Erythroblast (primary cell): ENCODE results near the gene JAG1.

Experiments
- DNase-seq, 2 experiments: peaks; one replicate each; lab custom pipeline; 2025; lab: John Stamatoyannopoulos, UW
- GATA1 ChIP-seq: IDR thresholded peaks from 2 replicates; pipeline ENCODE4 v1.6.1; 2011; ENCODE audit warnings: low read depth, mild to moderate bottlenecking, control low read depth, low read length, moderate library complexity
- POLR2A ChIP-seq: IDR thresholded peaks from 2 replicates; pipeline ENCODE4 v1.6.1; 2011; ENCODE audit warnings: mild to moderate bottlenecking, low read length

The JAG1 gene

DNA sequence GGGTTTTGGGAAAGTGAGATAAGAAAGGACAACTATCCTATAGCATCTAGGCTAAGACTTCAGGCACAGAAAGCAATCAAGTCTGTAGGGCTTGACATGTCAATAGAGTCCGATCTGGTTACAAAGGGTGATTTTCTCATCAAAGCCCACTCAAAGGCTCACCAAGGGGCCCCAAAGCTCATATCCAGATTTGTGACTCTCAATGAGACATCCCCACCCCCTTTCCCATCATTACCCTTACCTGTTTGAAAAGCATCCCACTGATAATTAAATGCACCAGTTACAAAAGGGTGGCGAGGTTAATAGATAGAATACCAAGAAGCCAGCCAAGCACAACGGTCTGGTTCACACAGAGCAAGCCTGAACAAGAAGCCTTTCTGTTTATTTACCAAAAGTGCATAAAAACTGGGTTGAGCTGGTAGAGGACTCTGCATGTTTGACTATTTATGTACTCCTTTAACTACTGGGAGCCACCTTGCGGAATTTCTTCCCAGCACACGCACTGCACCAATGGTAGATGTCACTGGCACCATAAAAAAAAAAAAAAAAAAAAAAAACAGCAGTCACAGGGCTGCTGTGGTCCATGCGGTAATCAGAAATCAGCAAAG lies 6.1 kb downstream of the JAG1 start:
- DNase-seq, result no peak
- TF ChIP-seq GATA1 (no peak), POLR2A (no peak)

DNA sequence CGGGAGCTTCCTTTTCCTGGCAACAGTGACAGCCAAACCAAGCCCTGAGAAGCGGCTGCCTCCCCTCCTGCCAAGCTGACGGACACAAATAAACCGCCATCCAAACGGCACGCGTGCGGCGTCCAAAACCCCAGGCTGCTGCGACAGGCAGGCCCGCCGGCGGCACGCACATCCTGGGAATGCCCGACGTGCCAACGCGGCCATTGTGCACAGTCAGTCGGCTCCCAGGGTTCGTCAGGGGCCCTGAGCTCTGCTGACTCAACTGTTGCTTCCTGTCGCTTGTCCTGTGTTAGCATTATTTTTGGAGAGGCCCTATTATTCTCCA lies 6.8 kb downstream of the JAG1 start:
- no peak for DNase-seq
- TF ChIP-seq GATA1 (no peak), POLR2A (no peak)

- no peak for TF ChIP-seq GATA1
- no peak for TF ChIP-seq POLR2A
- no peak for DNase-seq
These were observed 7.3 kb downstream of the JAG1 start for GRCh38 chr20:10666221-10667076.

DNA sequence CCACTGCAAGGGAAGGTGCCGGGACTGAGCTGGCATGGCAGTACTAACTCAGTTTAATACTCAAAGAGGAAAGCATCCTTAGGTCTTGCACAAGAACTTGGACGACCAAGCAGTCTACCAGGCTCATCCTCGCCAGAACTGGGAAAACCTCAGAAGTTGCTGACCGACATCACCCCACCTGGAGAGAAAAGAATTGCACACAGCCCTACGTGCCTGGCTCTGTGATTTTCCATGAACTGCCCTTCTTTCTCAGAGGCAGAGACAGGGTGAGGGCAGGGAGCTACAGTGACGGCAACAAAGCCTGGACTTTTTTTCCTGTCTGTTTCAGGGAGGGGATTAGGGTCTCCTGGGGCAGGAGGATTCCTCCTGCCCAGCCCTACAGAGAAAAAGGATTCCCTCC lies 8.0 kb downstream of the JAG1 start:
- no peak for DNase-seq
- TF ChIP-seq POLR2A, result no peak
- TF ChIP-seq GATA1, result no peak

DNA sequence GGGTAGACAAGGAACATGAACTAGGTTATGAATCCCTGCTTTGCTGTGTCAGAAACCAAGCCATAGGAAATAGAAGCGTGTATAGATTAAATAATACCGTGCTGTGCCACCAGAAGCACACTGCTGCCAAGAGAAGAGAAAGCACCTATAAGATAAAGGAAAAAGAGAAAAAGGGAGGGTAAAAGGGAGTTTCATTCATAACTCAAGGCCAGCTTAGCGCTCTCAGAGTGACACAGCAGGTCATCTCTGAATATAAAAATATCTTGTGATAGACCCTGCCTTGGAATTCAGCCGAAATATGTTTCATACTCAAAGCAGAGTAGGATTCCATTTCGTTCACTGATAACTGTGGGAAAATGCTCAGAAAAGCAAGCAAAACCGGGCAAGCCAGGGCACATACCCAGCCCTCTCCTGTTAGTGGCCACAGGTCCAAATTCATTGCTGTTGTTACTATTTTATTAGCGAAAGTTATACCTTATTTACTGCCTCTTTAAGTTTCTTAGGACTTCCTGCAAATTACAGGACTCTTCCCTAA lies 8.7 kb downstream of the JAG1 start:
- no peak for TF ChIP-seq POLR2A
- no peak for DNase-seq

GRCh38 chr20:10663756-10664155 lies 10.0 kb downstream of the JAG1 start:
- TF ChIP-seq GATA1 (no peak), POLR2A (no peak)
- DNase-seq, result no peak

DNA sequence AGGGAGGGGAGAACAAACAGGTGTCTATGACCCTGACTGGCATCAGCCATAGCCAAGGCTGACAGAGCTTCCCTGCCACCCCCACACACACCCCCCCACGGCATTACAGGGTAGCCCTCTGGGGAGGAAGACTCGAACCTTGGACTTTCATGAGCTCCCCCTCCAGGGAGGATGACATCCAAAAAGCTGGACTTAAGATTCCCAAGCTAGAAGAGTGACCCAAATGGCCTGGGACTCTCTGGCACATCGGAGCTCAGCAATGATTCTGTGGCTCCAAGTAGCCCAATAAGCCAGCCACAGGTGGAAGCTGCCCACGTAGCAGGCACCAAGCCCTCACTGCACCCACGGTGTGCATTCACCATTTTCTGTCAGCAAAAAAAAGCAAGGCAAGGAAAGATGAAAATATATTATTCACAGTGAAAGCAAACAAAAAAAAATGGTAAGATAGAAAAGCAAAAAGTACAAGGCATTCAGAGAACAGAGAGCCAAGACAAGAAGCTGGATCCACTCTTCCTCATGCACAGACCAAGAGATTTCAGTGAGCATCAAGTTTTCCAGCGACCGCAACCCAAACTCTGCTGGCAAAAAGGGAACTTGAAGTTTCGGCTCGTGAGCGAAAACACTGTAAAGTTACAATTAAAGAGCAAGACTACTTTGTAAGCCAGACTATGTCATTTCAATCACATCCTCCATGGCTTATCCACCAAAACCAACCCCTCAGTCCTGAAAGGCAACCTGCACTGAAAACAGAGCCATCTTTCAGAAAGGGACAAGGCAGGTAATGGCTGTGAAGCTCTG lies 10.9 kb downstream of the JAG1 start:
- no peak for DNase-seq
- no peak for TF ChIP-seq POLR2A
- no peak for TF ChIP-seq GATA1

DNA sequence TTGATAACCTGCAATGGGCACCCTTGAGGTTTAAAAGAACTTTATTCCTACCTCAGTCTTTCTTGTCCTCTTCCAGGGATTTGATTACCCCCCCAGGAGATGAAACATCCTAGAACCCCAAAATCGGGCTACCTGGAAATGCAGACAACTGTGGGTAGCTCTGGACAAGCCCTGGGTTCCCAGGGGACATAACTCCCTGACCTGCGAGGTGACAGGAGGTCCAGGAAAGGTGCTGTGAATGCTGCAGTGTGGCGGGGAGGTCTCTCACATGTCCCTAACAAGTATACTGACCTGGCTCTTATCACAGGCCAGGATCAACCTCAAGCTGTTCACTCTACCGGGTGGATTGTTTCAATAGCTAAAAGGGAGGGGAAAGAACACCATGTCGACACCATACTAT lies 11.6 kb downstream of the JAG1 start:
- TF ChIP-seq GATA1, result no peak
- no peak for TF ChIP-seq POLR2A
- no peak for DNase-seq

GRCh38 chr20:10661261-10661660 lies 12.5 kb downstream of the JAG1 start:
- TF ChIP-seq GATA1, result no peak
- TF ChIP-seq POLR2A, result no peak
- DNase-seq, result no peak

- TF ChIP-seq GATA1, result no peak
- DNase-seq, result no peak
These were observed 13.1 kb downstream of the JAG1 start for GRCh38 chr20:10660661-10661060.

DNA sequence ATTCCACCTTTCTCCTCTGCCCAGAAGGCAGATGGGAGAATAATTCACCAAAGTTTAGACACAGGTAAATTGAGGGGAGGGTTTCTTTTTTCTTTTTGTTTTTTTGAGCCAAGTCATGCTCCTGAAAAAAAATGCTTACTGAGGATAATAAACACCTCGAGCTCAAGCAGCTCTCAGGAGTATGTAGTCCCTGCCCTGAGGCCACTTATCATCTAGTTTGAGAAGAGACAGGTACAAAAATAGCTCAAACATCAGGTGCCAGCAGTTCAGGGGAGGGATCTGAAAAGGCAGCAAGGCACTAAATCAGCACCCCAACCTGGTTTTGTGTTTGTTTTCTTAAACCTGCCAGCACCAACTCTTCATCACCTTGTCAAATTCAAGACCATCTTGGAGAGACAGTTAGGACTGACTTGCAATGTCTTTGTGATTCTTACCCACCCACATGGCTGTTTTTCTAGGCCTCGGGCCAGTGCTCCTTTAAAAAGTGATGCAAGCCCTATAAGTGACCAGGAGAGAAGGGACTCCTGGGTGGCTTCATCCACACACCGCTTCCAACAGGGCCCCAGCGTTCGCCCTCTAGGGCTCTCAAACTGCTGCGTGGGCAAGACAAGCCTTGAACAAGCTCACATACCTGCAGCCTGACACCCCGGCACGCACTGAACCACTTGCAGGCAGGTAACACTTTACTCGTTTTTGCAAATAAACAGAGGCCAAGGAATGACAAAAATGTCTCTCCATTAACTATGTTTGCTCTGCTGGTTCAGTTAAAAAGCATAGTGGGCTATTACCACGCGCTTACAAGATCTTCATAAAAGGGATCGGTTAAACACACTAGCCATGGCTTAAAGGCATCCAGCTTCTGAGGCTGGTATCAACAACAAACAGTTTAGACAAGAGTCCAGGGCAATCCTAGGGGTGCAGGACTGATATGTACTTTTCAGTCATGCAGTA lies 13.9 kb downstream of the JAG1 start:
- TF ChIP-seq POLR2A (no peak), GATA1 (no peak)
- DNase-seq, result no peak

- DNase-seq, result no peak
- TF ChIP-seq GATA1 (no peak), POLR2A (no peak)
These were observed 14.7 kb downstream of the JAG1 start for GRCh38 chr20:10658876-10659632.
